Astrocyte (in vitro differentiated cells and primary cell): ENCODE data around the gene RHBG. TPM values are rescaled to one million over a fixed set of nuclear protein-coding genes. Genes with fewer than 3 reads are reported as not detected.

Source experiments
- DNase-seq: peaks from one replicate; pipeline ENCODE4 v3.0.0-alpha.2; 2010; ENCODE audit warnings: low read depth
- FAIRE-seq: peaks from 2 replicates; lab custom pipeline; 2011; peaks lifted over from hg19 to GRCh38; lab: Jason Lieb, UNC
- H2AFZ ChIP-seq: 2 replicates; pipeline ENCODE4 v1.6.0; 2012; ENCODE audit warnings: low read depth, low read length, inconsistent platforms
- H3K27ac ChIP-seq: 2 replicates; pipeline ENCODE4 v1.5.1; 2011; ENCODE audit warnings: low read depth, low read length, inconsistent platforms
- H3K27me3 ChIP-seq: 2 replicates; pipeline ENCODE4 v1.6.0; 2011; ENCODE audit warnings: low read length, inconsistent platforms; ENCODE audit not compliant: insufficient read depth
- H3K36me3 ChIP-seq: 2 replicates; pipeline ENCODE4 v1.5.1; 2011; ENCODE audit warnings: low read length, inconsistent platforms; ENCODE audit not compliant: insufficient read depth
- H3K4me1 ChIP-seq: 2 replicates; pipeline ENCODE4 v1.5.1; 2011; ENCODE audit warnings: low read length, inconsistent platforms; ENCODE audit not compliant: insufficient read depth
- H3K4me2 ChIP-seq: 2 replicates; pipeline ENCODE4 v1.6.0; 2012; ENCODE audit warnings: low read length, inconsistent platforms
- H3K4me3 ChIP-seq: 2 replicates; pipeline ENCODE4 v1.5.1; 2011; ENCODE audit warnings: low read depth, mild to moderate bottlenecking, low read length, inconsistent platforms; ENCODE audit not compliant: insufficient read depth
- H3K79me2 ChIP-seq: 2 replicates; pipeline ENCODE4 v1.6.0; 2012; ENCODE audit warnings: mild to moderate bottlenecking, low read length, inconsistent platforms; ENCODE audit not compliant: insufficient read depth
- H3K9ac ChIP-seq: 2 replicates; pipeline ENCODE4 v1.6.0; 2012; ENCODE audit warnings: mild to moderate bottlenecking, low read length, inconsistent platforms
- H3K9me3 ChIP-seq: 2 replicates; pipeline ENCODE4 v1.5.1; 2012; ENCODE audit warnings: low read depth, mild to moderate bottlenecking, low read length, inconsistent platforms; ENCODE audit not compliant: insufficient read depth
- H4K20me1 ChIP-seq: 2 replicates; pipeline ENCODE4 v1.6.0; 2012; ENCODE audit warnings: low read length, inconsistent platforms; ENCODE audit not compliant: insufficient read depth
- H3K27ac Mint-ChIP-seq: one replicate; pipeline ENCODE4 v1.8.0; 2021; ENCODE audit warnings: mild to moderate bottlenecking, mixed read lengths; ENCODE audit not compliant: unreplicated experiment
- H3K27me3 Mint-ChIP-seq: one replicate; pipeline ENCODE4 v1.8.0; 2021; ENCODE audit warnings: low read depth, mixed read lengths; ENCODE audit not compliant: unreplicated experiment
- H3K36me3 Mint-ChIP-seq: one replicate; pipeline ENCODE4 v1.8.0; 2021; ENCODE audit warnings: low read depth, mixed read lengths; ENCODE audit not compliant: unreplicated experiment
- H3K4me1 Mint-ChIP-seq: one replicate; pipeline ENCODE4 v1.8.0; 2021; ENCODE audit warnings: low read depth, mixed read lengths; ENCODE audit not compliant: unreplicated experiment
- H3K4me3 Mint-ChIP-seq: one replicate; pipeline ENCODE4 v1.8.0; 2021; ENCODE audit warnings: mild to moderate bottlenecking, moderate library complexity, mixed read lengths; ENCODE audit not compliant: unreplicated experiment
- H3K9me3 Mint-ChIP-seq: one replicate; pipeline ENCODE4 v1.8.0; 2021; ENCODE audit warnings: mild to moderate bottlenecking, mixed read lengths; ENCODE audit not compliant: unreplicated experiment
- EZH2 ChIP-seq: IDR thresholded peaks from 2 replicates; pipeline ENCODE4 v1.6.1; 2012; ENCODE audit warnings: mild to moderate bottlenecking, low read length, inconsistent platforms; ENCODE audit not compliant: insufficient read depth
- microRNA-seq: library from miRNA; unstranded; fragments of <30 nt; microRNA quantifications from one replicate; pipeline ENCODE4 v1.2.0, GENCODE V29; 2020
- total RNA-seq: library from RNA; stranded (reverse); gene quantifications from 2 replicates; pipeline ENCODE4 v1.2.1, GENCODE V29; 2021
- TF ChIP-seq, protein P1 (sequence below): IDR thresholded peaks from 2 replicates; pipeline ENCODE4 v1.5.1; 2011; ENCODE audit warnings: low read depth, mild to moderate bottlenecking, inconsistent platforms, low read length, moderate library complexity; ENCODE audit not compliant: insufficient read depth

The RHBG gene
- total RNA-seq, 1 donor from 2014 or later = not detected

DNA sequence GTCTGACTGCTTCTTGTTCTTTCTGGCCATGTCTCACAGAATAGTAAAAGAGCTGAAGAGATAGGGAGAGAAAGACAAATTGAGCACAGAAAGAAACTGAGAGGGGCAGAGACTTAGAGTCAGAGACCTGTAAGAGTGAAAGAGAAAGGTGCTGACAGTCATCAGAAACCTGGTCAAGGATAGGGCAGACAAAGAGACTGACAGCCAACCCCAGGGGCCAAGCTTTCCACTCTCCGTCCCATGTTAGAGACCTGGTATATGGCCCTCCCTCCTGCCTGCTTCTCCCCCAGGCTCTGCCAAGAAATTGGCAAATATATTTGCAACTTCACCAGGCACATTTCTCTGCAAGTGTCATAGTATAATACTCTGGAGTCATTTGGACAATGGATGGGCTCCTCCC is 64.6 kb downstream of the RHBG start:
- no peak overlapping the region for H3K9ac ChIP-seq
- no peak overlapping the region for H3K4me3 ChIP-seq
- no peaks in the 10 kb centered on the region for H3K4me1 ChIP-seq
- H3K36me3 ChIP-seq = no peaks in the 10 kb centered on the region
- H3K4me1 Mint-ChIP-seq = peaks cover 5% of the 10 kb centered on the region
- no peak overlapping the region for H3K27ac ChIP-seq
- TF ChIP-seq, protein P1, sequence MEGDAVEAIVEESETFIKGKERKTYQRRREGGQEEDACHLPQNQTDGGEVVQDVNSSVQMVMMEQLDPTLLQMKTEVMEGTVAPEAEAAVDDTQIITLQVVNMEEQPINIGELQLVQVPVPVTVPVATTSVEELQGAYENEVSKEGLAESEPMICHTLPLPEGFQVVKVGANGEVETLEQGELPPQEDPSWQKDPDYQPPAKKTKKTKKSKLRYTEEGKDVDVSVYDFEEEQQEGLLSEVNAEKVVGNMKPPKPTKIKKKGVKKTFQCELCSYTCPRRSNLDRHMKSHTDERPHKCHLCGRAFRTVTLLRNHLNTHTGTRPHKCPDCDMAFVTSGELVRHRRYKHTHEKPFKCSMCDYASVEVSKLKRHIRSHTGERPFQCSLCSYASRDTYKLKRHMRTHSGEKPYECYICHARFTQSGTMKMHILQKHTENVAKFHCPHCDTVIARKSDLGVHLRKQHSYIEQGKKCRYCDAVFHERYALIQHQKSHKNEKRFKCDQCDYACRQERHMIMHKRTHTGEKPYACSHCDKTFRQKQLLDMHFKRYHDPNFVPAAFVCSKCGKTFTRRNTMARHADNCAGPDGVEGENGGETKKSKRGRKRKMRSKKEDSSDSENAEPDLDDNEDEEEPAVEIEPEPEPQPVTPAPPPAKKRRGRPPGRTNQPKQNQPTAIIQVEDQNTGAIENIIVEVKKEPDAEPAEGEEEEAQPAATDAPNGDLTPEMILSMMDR = no peak
- no peak for TF ChIP-seq EZH2
- H3K36me3 Mint-ChIP-seq = no peaks in the 10 kb centered on the region
- peaks cover 88% of the 10 kb centered on the region for H3K27me3 Mint-ChIP-seq
- no peak overlapping the region for H3K4me3 Mint-ChIP-seq
- peaks cover 6% of the 10 kb centered on the region for H3K9me3 Mint-ChIP-seq
- no peak for FAIRE-seq
- peaks cover 93% of the 10 kb centered on the region for H3K27me3 ChIP-seq
- H3K9me3 ChIP-seq = no peaks in the 10 kb centered on the region
- no peak overlapping the region for H3K4me2 ChIP-seq
- H3K27ac Mint-ChIP-seq = no peak overlapping the region
- no peak for DNase-seq
- no peaks in the 10 kb centered on the region for H3K79me2 ChIP-seq
- H2AFZ ChIP-seq = no peak overlapping the region
- H4K20me1 ChIP-seq = peaks cover 5% of the 10 kb centered on the region

Small RNA genes within 50 kb of the gene (microRNA-seq; reads per million reads assigned to microRNA genes)
- gene MIR9-1 = not detected

Other genes starting within 250 kb of the RHBG start
- gene SEMA4A, start 215.6 kb upstream of the RHBG start, total RNA-seq = 0.66 and 1.1 TPM in 2 replicates
- 21.3 and 21.7 TPM in 2 replicates for gene SLC25A44, start 175.1 kb upstream of the RHBG start, total RNA-seq
- gene PMF1, start 156.2 kb upstream of the RHBG start, total RNA-seq = 28.9 and 29.9 TPM in 2 replicates
- gene BGLAP, start 127.0 kb upstream of the RHBG start, total RNA-seq = 0.66 TPM in 1 of 2 replicates, not detected in the other
- 6.4 and 7.2 TPM in 2 replicates for gene PAQR6, start 121.2 kb upstream of the RHBG start, total RNA-seq
- 75.6 and 81.4 TPM in 2 replicates for gene SMG5, start 86.4 kb upstream of the RHBG start, total RNA-seq
- 3.0 and 3.2 TPM in 2 replicates for gene TMEM79, start 84.9 kb upstream of the RHBG start, total RNA-seq
- 43.6 and 52.5 TPM in 2 replicates for gene GLMP, start 73.5 kb upstream of the RHBG start, total RNA-seq
- gene VHLL, start 69.9 kb upstream of the RHBG start, total RNA-seq = 0.34 TPM in 1 of 2 replicates, not detected in the other
- gene CCT3, start 30.9 kb upstream of the RHBG start, total RNA-seq = 343 and 360 TPM in 2 replicates
- gene TSACC, start 30.7 kb upstream of the RHBG start, total RNA-seq = 1.0 and 1.2 TPM in 2 replicates
- gene MEF2D, start 131.6 kb downstream of the RHBG start, total RNA-seq = 51.7 and 56.6 TPM in 2 replicates
- 1.9 and 2.2 TPM in 2 replicates for gene IQGAP3, start 203.4 kb downstream of the RHBG start, total RNA-seq
- not detected in 2 replicates for gene TTC24, start 210.5 kb downstream of the RHBG start, total RNA-seq
- gene NAXE, start 222.6 kb downstream of the RHBG start, total RNA-seq = 48.5 and 51.1 TPM in 2 replicates
- 20.6 and 22.8 TPM in 2 replicates for gene GPATCH4, start 232.3 kb downstream of the RHBG start, total RNA-seq